Panc1 (cell line): ENCODE measurements around the gene ZFR2.

Source experiments
- TCF7L2 ChIP-seq: IDR thresholded peaks from 2 replicates; pipeline ENCODE4 v1.6.1; 2011; ENCODE audit warnings: mild to moderate bottlenecking, low read depth, low read length, inconsistent platforms
- TF ChIP-seq, protein P1 (sequence below): fragments of 450-650 bp; IDR thresholded peaks from 2 replicates; pipeline ENCODE4 v1.5.1; 2017; ENCODE audit warnings: mild to moderate bottlenecking
- TF ChIP-seq, protein P2 (sequence below), 2 experiments: IDR thresholded peaks; 2 replicates each; pipeline ENCODE4 v1.6.1; 2011 to 2012; ENCODE audit warnings: low read depth in 2 of 2, control low read depth in 1 of 2, low read length in 1 of 2, mild to moderate bottlenecking in 1 of 2, moderate library complexity in 1 of 2; ENCODE audit not compliant: insufficient read depth in 1 of 2

DNA sequence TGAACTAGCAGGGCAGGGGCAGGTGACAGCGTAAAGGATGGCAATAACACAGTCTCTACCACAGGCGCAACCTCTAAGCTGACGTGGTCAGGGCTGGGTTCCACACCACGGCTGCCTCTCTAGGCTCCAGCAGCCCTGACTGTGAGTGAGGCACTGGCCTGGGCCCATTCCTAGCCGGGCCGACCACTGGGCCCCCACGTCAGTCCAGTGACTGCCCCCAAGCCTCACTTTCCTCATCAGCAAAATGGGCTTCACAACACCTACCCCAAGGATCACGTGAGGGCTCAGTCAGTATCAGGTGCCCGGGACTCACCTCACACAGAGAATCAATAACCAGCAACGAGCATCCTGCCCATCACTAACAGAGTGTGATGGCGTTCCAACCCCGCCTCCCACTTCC is 5.2 kb downstream of the ZFR2 start:
- TF ChIP-seq, protein P1, sequence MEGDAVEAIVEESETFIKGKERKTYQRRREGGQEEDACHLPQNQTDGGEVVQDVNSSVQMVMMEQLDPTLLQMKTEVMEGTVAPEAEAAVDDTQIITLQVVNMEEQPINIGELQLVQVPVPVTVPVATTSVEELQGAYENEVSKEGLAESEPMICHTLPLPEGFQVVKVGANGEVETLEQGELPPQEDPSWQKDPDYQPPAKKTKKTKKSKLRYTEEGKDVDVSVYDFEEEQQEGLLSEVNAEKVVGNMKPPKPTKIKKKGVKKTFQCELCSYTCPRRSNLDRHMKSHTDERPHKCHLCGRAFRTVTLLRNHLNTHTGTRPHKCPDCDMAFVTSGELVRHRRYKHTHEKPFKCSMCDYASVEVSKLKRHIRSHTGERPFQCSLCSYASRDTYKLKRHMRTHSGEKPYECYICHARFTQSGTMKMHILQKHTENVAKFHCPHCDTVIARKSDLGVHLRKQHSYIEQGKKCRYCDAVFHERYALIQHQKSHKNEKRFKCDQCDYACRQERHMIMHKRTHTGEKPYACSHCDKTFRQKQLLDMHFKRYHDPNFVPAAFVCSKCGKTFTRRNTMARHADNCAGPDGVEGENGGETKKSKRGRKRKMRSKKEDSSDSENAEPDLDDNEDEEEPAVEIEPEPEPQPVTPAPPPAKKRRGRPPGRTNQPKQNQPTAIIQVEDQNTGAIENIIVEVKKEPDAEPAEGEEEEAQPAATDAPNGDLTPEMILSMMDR: no peak
- TF ChIP-seq, protein P2, sequence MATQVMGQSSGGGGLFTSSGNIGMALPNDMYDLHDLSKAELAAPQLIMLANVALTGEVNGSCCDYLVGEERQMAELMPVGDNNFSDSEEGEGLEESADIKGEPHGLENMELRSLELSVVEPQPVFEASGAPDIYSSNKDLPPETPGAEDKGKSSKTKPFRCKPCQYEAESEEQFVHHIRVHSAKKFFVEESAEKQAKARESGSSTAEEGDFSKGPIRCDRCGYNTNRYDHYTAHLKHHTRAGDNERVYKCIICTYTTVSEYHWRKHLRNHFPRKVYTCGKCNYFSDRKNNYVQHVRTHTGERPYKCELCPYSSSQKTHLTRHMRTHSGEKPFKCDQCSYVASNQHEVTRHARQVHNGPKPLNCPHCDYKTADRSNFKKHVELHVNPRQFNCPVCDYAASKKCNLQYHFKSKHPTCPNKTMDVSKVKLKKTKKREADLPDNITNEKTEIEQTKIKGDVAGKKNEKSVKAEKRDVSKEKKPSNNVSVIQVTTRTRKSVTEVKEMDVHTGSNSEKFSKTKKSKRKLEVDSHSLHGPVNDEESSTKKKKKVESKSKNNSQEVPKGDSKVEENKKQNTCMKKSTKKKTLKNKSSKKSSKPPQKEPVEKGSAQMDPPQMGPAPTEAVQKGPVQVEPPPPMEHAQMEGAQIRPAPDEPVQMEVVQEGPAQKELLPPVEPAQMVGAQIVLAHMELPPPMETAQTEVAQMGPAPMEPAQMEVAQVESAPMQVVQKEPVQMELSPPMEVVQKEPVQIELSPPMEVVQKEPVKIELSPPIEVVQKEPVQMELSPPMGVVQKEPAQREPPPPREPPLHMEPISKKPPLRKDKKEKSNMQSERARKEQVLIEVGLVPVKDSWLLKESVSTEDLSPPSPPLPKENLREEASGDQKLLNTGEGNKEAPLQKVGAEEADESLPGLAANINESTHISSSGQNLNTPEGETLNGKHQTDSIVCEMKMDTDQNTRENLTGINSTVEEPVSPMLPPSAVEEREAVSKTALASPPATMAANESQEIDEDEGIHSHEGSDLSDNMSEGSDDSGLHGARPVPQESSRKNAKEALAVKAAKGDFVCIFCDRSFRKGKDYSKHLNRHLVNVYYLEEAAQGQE (IDR thresholded peaks at IDR 0.05; ENCODE audit: insufficient read depth in 1 of 2, low read depth in 2 of 2, low read length in 1 of 2): no peak
- no peak for TF ChIP-seq TCF7L2
